Cortex of kidney (tissue), 1 donor: ENCODE measurements around the gene AGAP1.

Experiments used
- DNase-seq: peaks from one replicate; lab custom pipeline; 2025; lab: John Stamatoyannopoulos, UW

The AGAP1 gene

GRCh38 chr2:235609321-235609720 is 115.5 kb downstream of the AGAP1 start:
- DNase-seq, result no peak

GRCh38 chr2:235609746-235610145 is 115.9 kb downstream of the AGAP1 start:
- DNase-seq, result no peak

GRCh38 chr2:235610696-235611257 is 116.9 kb downstream of the AGAP1 start:
- DNase-seq, result no peak

GRCh38 chr2:235611349-235611748 is 117.5 kb downstream of the AGAP1 start:
- no peak for DNase-seq

- DNase-seq, result no peak
These were observed 117.9 kb downstream of the AGAP1 start for GRCh38 chr2:235611756-235612155.

GRCh38 chr2:235612181-235612950 is 118.5 kb downstream of the AGAP1 start:
- no peak for DNase-seq

GRCh38 chr2:235613649-235614048 is 119.8 kb downstream of the AGAP1 start:
- no peak for DNase-seq

- no peak for DNase-seq
These were observed 120.5 kb downstream of the AGAP1 start for GRCh38 chr2:235614176-235614860.

GRCh38 chr2:235614900-235615712 is 121.3 kb downstream of the AGAP1 start:
- DNase-seq, result no peak

GRCh38 chr2:235616885-235617284 is 123.0 kb downstream of the AGAP1 start:
- DNase-seq, result no peak

GRCh38 chr2:235618039-235618438 is 124.2 kb downstream of the AGAP1 start:
- no peak for DNase-seq

- DNase-seq, result no peak
These were observed 125.7 kb downstream of the AGAP1 start for GRCh38 chr2:235619544-235619943.

GRCh38 chr2:235621736-235622135 is 127.9 kb downstream of the AGAP1 start:
- no peak for DNase-seq

- DNase-seq, result no peak
These were observed 129.3 kb downstream of the AGAP1 start for GRCh38 chr2:235623111-235623510.

GRCh38 chr2:235623752-235624151 is 129.9 kb downstream of the AGAP1 start:
- no peak for DNase-seq

- DNase-seq, result no peak
These were observed 132.8 kb downstream of the AGAP1 start for GRCh38 chr2:235626658-235627057.

GRCh38 chr2:235627682-235628081 is 133.8 kb downstream of the AGAP1 start:
- no peak for DNase-seq

- DNase-seq, result no peak
These were observed 137.0 kb downstream of the AGAP1 start for GRCh38 chr2:235630718-235631296.

GRCh38 chr2:235634435-235635158 is 140.8 kb downstream of the AGAP1 start:
- no peak for DNase-seq

- no peak for DNase-seq
These were observed 142.7 kb downstream of the AGAP1 start for GRCh38 chr2:235636546-235636945.

GRCh38 chr2:235637896-235638295 is 144.1 kb downstream of the AGAP1 start:
- DNase-seq, result no peak
